Middle frontal gyrus (tissue), 1 donor: ENCODE results near the gene CDK7.

ENCODE experiments used
- DNase-seq: peaks from one replicate; pipeline ENCODE4 v3.0.0-alpha.2; 2015; ENCODE audit warnings: low spot score; ENCODE audit errors: extremely low spot score

The CDK7 gene

DNA sequence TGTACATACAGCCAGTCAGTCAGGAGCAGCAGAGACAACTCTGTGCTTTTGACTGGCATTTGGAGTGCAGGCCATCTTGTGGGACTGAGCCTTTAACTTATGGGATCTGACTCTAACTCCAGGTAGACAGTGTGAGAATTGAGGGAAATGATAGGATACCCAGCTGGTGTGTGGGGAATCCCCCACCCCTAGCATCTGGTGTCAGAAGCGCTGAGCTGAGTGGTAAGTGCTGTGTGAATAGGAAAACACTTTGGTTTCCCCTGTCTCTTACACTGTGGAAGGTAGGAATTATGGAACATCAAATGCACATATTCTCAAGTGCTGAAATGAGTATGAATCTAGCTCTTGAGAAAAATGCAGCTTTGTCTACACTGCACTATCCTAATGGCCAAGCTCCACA, 54.0 kb downstream of the CDK7 start:
- DNase-seq, result no peak

DNA sequence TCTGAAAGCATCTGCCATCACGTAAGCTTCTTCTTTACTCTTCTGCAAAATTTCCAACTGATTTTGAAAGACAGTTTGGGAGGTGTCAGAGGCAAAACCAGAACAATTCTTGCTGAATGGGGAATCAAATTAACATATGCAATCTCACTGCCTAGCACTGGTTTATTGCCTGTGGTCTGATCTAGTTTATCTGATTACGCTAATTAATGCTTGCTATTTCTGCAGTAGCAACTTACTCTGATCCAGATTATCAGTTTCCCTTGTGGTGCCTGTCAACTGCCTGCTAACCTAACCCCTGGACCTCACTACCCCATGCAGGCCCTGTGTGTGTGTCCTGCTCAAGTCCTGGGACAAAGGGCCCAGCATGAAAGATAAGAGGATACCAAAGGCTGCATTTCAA, 57.6 kb downstream of the CDK7 start:
- no peak for DNase-seq

- DNase-seq, result no peak
These were observed 59.2 kb downstream of the CDK7 start for GRCh38 chr5:69293882-69294281.

- DNase-seq, result no peak
These were observed 60.5 kb downstream of the CDK7 start for GRCh38 chr5:69295088-69295754.

DNA sequence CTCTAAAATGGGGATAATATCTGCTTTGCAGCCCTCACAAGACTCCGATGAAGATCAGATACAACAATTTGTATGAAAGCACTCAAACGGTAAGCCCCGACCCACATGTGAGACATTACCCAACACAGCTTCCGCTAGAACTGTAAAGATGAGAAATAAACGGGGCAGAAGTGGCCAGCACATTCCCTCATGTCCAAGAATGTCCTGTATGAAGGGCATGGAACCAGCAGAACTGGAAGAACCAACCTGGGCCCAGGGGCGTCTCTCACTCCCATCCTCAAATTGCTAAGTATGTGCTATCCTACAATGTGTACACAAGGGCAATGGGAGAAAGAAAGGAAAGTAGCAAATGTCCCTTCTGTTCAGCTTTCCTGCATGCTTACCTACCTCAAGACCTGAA, 64.9 kb downstream of the CDK7 start:
- DNase-seq, result no peak

DNA sequence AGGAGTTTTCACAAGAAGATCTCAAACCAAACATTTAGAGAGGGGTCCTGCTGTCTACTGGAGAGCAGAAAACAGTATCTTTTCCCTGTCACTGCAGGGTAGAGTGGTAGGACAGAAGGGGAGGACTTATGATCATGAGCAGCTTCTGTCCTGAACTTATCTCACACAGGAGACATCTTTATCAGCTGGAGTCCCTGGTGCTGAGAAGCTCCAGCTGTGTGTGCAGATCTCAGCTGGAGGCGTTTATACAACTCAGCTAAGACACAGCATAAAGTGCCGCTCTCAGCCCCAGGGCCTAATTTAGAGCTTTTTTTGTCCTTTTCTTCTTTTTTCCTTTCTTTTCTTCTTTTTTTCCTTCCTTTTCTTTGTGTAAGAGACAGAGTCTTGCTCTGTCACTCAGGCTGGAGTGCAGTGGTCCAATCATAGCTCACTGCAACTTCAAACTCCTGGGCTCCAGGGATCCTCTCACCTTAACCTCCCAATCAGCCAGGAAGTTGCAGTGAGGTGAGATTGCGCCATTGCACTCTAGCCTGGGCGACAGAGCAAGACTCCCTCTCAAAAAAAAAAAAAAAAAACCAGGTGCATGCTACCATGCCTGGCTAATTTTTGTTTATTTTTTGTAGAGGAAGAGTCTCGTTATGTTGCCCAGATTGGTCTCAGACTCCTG, 66.0 kb downstream of the CDK7 start:
- DNase-seq, result no peak

DNA sequence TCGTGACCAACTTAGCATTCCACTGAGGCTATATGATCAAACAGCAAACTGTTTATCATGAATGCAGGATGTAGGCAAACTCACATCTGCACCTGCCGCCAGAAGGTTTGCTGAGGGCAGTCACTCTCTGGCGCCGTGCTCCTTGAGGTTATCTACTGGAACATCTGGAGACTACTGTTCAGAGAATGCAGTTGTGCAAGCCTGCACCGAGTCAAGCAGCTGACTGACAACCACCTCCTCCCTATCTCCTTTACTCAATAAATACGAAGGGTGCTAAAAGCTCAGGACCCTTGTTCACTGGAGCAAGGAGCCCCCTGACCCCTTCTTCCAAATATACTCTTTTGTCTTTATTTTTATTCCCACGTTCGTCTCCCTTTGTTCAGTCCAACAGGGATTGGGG, 70.8 kb downstream of the CDK7 start:
- no peak for DNase-seq

GRCh38 chr5:69308046-69308553, 73.4 kb downstream of the CDK7 start:
- no peak for DNase-seq

DNA sequence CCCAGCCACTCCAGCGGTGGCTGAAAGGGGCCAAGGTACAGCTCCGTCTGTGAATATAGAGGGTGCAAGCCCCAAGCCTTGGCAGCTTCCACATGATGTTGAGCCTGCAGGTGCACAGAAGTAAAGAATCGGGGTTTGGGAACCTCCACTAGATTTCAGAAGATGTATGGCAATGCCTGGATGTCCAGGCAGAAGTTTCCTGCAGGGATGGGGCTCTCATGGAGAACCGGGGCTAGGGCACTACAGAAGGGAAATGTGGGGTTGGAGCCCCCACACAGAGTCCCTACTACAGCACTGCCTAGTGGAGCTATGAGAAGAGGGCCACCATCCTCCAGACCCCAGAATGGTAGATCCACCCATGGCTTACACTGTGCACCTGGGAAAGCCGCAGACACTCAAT, 74.7 kb downstream of the CDK7 start:
- DNase-seq, result no peak

DNA sequence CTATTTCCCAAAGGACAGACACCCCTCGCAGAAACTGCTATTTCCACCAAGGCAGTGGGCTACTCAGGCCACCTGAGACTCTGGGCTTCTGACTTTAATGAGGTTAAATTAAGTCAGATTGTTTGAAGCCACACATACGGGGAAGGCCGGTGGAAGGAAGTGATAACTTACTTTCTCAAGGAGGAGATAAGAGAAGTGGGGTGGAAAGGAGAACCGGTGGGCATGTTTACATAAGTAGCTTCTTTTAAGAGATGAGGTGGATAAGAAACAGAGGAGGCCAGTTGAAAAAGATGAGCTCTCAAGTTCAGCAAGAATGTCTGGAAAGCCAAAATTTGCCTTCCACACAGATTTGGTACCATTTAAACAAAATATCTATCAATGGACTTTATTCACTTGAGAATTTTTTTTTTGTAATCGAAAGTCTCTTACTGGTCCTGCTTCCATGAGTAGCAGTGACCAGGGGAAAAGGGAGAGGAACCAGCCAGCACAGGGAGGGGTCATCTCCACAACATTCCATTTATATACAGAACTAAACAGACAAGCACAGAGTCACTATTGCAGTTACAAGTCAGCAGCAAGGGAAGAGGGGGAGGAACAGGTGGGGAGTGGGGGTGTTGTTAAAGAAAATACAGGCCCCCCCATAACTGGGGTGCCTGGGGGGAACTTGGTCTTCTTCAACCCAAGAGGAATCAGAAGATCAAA, 77.9 kb downstream of the CDK7 start:
- no peak for DNase-seq

DNA sequence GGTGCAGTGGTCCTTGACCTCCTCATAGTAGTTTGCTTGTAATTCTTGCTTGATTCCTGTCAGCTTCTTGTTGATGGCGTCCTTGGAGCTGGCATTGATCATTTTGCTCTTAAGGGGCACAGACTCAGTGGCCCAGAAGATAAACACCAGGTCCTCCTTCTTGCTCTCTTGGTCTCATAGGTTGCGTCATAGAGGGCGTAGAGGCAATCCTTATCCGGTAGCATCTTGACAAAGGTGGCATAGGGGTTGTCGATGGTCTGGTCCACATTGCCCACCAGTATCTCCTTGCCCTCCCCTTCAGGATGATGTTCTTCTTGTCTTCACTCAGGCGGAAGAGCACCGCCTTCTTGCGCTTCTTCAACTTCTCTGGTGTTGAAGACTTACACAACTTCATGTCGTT, 78.7 kb downstream of the CDK7 start:
- no peak for DNase-seq

DNA sequence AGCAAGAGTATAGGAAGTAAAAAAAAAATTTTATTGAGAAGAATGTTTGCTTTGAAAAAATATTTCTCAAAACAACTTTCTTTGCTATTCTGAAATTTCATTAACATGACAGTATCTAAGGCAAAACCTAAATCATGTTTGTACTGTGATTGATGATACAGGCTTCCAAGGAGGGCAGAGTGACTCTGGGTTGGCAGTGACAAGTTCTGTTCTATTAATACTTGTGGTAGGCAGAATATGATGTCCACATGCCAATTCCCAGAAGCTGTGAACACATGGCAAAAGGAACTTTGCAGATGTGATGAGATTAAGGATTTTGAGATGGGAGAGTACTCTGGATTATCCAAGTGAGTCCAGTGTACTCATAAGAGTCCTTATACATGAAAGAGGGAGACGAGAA, 81.3 kb downstream of the CDK7 start:
- DNase-seq, result no peak

GRCh38 chr5:69317391-69317790, 82.7 kb downstream of the CDK7 start:
- DNase-seq, result no peak

DNA sequence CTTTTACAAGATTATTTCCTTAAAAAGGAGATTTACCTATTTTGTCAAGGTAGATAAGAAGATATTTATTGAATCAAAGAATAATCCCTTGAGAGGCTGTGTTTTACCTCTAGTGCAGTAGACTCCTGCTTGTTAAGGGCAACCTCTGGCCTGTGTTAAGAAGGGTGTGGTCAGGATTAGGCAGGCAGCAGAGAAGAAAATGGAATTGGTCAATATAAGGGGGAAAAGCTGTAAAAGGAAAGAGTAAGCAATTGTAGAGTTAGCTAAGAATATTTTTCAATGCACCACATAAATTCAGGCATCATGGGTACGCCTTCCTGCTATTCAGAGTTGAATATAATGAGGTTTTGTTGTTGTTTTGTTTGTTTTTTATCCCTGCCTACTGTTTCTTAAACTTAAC, 91.7 kb downstream of the CDK7 start:
- no peak for DNase-seq
